WTC11 (cell line): ENCODE measurements around the gene ZSCAN21.

Experiments used
- CREB1 ChIP-seq: sonication (generic); formaldehyde crosslinking; IDR thresholded peaks from 2 replicates; pipeline ENCODE4 v1.8.0; 2023; ENCODE audit warnings: mild to moderate bottlenecking, missing genetic modification reagents
- SMAD3 ChIP-seq: sonication (generic); formaldehyde crosslinking; IDR thresholded peaks from 2 replicates; pipeline ENCODE4 v1.8.0; 2022; ENCODE audit warnings: missing genetic modification reagents, mild to moderate bottlenecking, borderline replicate concordance
- ZNF425 ChIP-seq: fragments of 250-450 bp; sonication (Bioruptor Pico); conservative IDR thresholded peaks from 2 replicates; pipeline ENCODE4 v1.9.0; 2021; ENCODE audit warnings: mild to moderate bottlenecking
- TF ChIP-seq, protein P1 (sequence below): sonication (generic); formaldehyde crosslinking; IDR thresholded peaks from 2 replicates; pipeline ENCODE4 v1.8.0; 2023; ENCODE audit warnings: missing genetic modification reagents
- TF ChIP-seq, protein P2 (sequence below): fragments of 200-600 bp; IDR thresholded peaks from 2 replicates; pipeline ENCODE4 v1.8.0; 2022; ENCODE audit warnings: antibody characterized with exemption
- TF ChIP-seq, protein P3 (sequence below): sonication (generic); formaldehyde crosslinking; IDR thresholded peaks from 2 replicates; pipeline ENCODE4 v1.8.0; 2022; ENCODE audit warnings: mild to moderate bottlenecking, missing genetic modification reagents

- TF ChIP-seq, protein P1, sequence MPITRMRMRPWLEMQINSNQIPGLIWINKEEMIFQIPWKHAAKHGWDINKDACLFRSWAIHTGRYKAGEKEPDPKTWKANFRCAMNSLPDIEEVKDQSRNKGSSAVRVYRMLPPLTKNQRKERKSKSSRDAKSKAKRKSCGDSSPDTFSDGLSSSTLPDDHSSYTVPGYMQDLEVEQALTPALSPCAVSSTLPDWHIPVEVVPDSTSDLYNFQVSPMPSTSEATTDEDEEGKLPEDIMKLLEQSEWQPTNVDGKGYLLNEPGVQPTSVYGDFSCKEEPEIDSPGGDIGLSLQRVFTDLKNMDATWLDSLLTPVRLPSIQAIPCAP (CRISPR knock-in tag), result no peak
- TF ChIP-seq ZNF425 (CRISPR knock-in tag) (no peak), SMAD3 (no peak), CREB1 (CRISPR knock-in tag) (no peak)
- TF ChIP-seq, protein P2, sequence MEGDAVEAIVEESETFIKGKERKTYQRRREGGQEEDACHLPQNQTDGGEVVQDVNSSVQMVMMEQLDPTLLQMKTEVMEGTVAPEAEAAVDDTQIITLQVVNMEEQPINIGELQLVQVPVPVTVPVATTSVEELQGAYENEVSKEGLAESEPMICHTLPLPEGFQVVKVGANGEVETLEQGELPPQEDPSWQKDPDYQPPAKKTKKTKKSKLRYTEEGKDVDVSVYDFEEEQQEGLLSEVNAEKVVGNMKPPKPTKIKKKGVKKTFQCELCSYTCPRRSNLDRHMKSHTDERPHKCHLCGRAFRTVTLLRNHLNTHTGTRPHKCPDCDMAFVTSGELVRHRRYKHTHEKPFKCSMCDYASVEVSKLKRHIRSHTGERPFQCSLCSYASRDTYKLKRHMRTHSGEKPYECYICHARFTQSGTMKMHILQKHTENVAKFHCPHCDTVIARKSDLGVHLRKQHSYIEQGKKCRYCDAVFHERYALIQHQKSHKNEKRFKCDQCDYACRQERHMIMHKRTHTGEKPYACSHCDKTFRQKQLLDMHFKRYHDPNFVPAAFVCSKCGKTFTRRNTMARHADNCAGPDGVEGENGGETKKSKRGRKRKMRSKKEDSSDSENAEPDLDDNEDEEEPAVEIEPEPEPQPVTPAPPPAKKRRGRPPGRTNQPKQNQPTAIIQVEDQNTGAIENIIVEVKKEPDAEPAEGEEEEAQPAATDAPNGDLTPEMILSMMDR, result no peak
- TF ChIP-seq, protein P3, sequence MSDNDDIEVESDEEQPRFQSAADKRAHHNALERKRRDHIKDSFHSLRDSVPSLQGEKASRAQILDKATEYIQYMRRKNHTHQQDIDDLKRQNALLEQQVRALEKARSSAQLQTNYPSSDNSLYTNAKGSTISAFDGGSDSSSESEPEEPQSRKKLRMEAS, result no peak
These were observed 40.1 kb downstream of the ZSCAN21 start for GRCh38 chr7:100089458-100090196.
